Psoas muscle (tissue), 8 donors: ENCODE data around the gene KDM3A. TPM values are rescaled to one million over a fixed set of nuclear protein-coding genes. Genes with fewer than 3 reads are reported as not detected.

Experiments
- ATAC-seq, 4 donors: fragments of 200-7000 bp; cut with Tn5 transposase; one replicate each; pipeline ENCODE4 v1.9.1; 2020; ENCODE audit warnings: moderate library complexity in 3 of 4, mild to moderate bottlenecking in 2 of 4
- DNase-seq, 2 donors: peaks; one replicate each; pipeline ENCODE4 v3.0.0-alpha.2; 2020
- H3K27ac ChIP-seq: fragments of 200-600 bp; one replicate; pipeline ENCODE4 v1.8.0; 2022
- H3K27me3 ChIP-seq, 3 donors: fragments of 200-600 bp in 1 of 3; one replicate each; pipeline versions ENCODE4 v1.6.1 to v1.8.0; 2013 to 2022; ENCODE audit warnings: low read length in 2 of 3, mild to moderate bottlenecking in 2 of 3, moderate library complexity in 1 of 3; ENCODE audit not compliant: insufficient read depth in 3 of 3
- H3K36me3 ChIP-seq, 2 donors: fragments of 200-600 bp in 1 of 2; one replicate each; pipeline versions ENCODE4 v1.6.1 to v1.8.0; 2013 to 2022; ENCODE audit warnings: low read depth in 1 of 2, mild to moderate bottlenecking in 1 of 2, moderate library complexity in 1 of 2; ENCODE audit not compliant: insufficient read depth in 1 of 2
- H3K4me1 ChIP-seq: fragments of 200-600 bp; one replicate; pipeline ENCODE4 v1.8.0; 2022
- H3K4me3 ChIP-seq: fragments of 200-600 bp; one replicate; pipeline ENCODE4 v1.8.0; 2022; ENCODE audit warnings: mild to moderate bottlenecking
- H3K9me3 ChIP-seq: fragments of 200-600 bp; one replicate; pipeline ENCODE4 v1.8.0; 2022
- WGBS, 3 donors: extraction: QIAGEN DNeasy Blood & Tissue Kit; methylation state at CpG; one replicate each; pipeline versions ENCODE4 v1.1.6 to v1.1.7; 2013; 5-methylcytosine and 5-hydroxymethylcytosine counted together
- intact Hi-C, 2 donors: fragments of 100-400 bp; cut with DNase I; formaldehyde crosslinking; loops; one replicate each; pipeline versions ENCODE4 v1.11.0 to v1.14.2; 2022
- polyA plus RNA-seq, 3 donors: library from polyadenylated mRNA; stranded (reverse); fragments of 200-250 nt; gene quantifications; one replicate each; pipeline ENCODE4 v1.2.3, GENCODE V29; 2013
- total RNA-seq, 4 donors: library from RNA; stranded (reverse); fragmentation: NEBNext Ultra II Directional in 2 of 4; extraction: Animal tissue kit (Norgen Biotek cat#: 25700) in 2 of 4; gene quantifications; one replicate each; pipeline versions ENCODE4 v1.2.1 to v1.2.4, GENCODE V29; 2021 to 2023
- TF ChIP-seq, protein P1 (sequence below): fragments of 200-600 bp; IDR thresholded peaks from one replicate; pipeline ENCODE4 v1.8.0; 2022; ENCODE audit warnings: antibody characterized with exemption
- donor health status: healthy with polysubstance abuse.
- donor health status: DM: no; HTN: no; CAD: no; lungs with moderate emphysema.
- donor health status: Bipolar disorder and iron deficiency.
- donor health status: healthy.
- donor health status: DM: yes; HTN: yes; CAD: no.
- donor health status: DM: no; HTN: no; CAD: no.
- donor health status: DM: no; HTN: no; CAD: no.
- donor health status: DM: yes; HTN: yes; CAD: no.

Gene KDM3A
- total and polyA plus RNA-seq, 7 donors, result 12.2 to 34.7 (median 23.5) TPM

- intact Hi-C loops, result no loop called here
These were observed 80.8 kb downstream of the KDM3A start for GRCh38 chr2:86521922-86522321.

DNA sequence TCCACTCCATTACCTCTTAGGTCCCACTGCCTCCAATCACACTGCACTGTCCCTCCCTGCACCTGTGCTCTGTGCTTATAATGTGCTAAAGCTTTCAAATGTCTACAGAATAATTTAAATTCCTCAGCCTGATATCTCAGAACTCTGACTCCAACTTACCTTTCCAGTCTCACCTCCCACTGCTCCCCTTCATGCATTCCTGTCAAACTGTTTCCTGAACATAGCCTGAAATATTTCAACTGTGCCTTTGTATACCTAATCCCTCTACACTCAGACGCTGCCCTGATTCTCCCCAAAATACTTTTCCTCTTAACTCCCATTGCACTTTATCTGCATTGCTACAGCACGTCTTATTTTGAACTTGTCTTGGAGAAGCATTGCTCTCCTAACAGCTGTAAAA lies 81.5 kb downstream of the KDM3A start:
- ATAC-seq (no peak), DNase-seq (no peak)
- 83 to 94% (median 91%) methylated on average over 2 of the region's 2 CpGs for WGBS, 3 donors
- H3K36me3 ChIP-seq, result peaks cover 0 to 16% of the 10 kb centered on the region in 2 donors
- no peak overlapping the region for H3K4me3 ChIP-seq
- no peaks in the 10 kb centered on the region for H3K4me1 ChIP-seq
- H3K27me3 ChIP-seq, result no peaks in the 10 kb centered on the region
- TF ChIP-seq, protein P1, sequence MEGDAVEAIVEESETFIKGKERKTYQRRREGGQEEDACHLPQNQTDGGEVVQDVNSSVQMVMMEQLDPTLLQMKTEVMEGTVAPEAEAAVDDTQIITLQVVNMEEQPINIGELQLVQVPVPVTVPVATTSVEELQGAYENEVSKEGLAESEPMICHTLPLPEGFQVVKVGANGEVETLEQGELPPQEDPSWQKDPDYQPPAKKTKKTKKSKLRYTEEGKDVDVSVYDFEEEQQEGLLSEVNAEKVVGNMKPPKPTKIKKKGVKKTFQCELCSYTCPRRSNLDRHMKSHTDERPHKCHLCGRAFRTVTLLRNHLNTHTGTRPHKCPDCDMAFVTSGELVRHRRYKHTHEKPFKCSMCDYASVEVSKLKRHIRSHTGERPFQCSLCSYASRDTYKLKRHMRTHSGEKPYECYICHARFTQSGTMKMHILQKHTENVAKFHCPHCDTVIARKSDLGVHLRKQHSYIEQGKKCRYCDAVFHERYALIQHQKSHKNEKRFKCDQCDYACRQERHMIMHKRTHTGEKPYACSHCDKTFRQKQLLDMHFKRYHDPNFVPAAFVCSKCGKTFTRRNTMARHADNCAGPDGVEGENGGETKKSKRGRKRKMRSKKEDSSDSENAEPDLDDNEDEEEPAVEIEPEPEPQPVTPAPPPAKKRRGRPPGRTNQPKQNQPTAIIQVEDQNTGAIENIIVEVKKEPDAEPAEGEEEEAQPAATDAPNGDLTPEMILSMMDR, result no peak
- no peak overlapping the region for H3K27ac ChIP-seq
- no peaks in the 10 kb centered on the region for H3K9me3 ChIP-seq
- intact Hi-C loops, result no loop called here

More at GRCh38 chr2:86521922-86522321, 80.8 kb downstream of the KDM3A start:
- WGBS, 3 donors, result 79 to 92% (median 89%) methylated on average over 1 of the region's 1 CpG
- Histone ChIP-seq H3K4me3 (no peak overlapping the region), H3K27ac (no peak overlapping the region), H3K36me3 (peaks cover 0 to 9% of the 10 kb centered on the region in 2 donors), H3K9me3 (no peaks in the 10 kb centered on the region), H3K27me3 (no peaks in the 10 kb centered on the region), H3K4me1 (no peaks in the 10 kb centered on the region)
- no peak for ATAC-seq
- DNase-seq, result no peak
- TF ChIP-seq, protein P1, result no peak

DNA sequence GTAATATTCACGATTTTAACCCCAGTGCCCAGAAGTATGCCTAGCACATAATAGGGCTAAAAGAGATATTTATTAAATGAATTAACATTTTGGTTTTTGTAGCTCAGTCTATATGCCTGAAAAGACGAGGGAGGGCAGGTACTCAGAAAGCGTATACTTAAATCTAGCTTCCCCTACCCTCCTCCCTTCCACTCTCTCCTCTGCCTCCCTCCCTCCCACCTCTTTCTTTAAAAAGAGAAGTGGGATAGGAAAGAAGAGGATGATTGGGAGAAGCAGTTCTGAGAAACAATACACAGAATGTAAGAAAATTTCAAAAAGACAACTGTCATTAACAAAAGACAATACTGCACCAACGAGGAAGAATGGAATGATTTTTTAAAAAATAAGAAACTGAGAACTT lies 82.3 kb downstream of the KDM3A start:
- TF ChIP-seq, protein P1, result no peak
- intact Hi-C loops, result no loop called here
- no peak overlapping the region for H3K4me3 ChIP-seq
- H3K27ac ChIP-seq, result no peak overlapping the region
- H3K27me3 ChIP-seq, result no peaks in the 10 kb centered on the region
- H3K4me1 ChIP-seq, result no peaks in the 10 kb centered on the region
- peaks cover 0 to 24% of the 10 kb centered on the region in 2 donors for H3K36me3 ChIP-seq
- ATAC-seq, result no peak
- no peak for DNase-seq
- 95 to 97% (median 96%) methylated on average over 4 of the region's 4 CpGs for WGBS, 3 donors
- H3K9me3 ChIP-seq, result no peaks in the 10 kb centered on the region

- TF ChIP-seq, protein P1, result no peak
- no peak for ATAC-seq
- Histone ChIP-seq H3K27ac (no peak overlapping the region), H3K36me3 (peaks cover 0 to 32% of the 10 kb centered on the region in 2 donors), H3K9me3 (no peaks in the 10 kb centered on the region), H3K4me3 (no peak overlapping the region), H3K4me1 (no peaks in the 10 kb centered on the region), H3K27me3 (no peaks in the 10 kb centered on the region)
- intact Hi-C loops, result no loop called here
- WGBS, 3 donors, result 88 to 93% (median 89%) methylated on average over 11 of the region's 11 CpGs
- DNase-seq, result no peak
These were observed 84.5 kb downstream of the KDM3A start for GRCh38 chr2:86525421-86526340.
